IMR-90 (cell line): ENCODE results near the gene SLC44A1. TPM values are rescaled to one million over a fixed set of nuclear protein-coding genes. Genes with fewer than 3 reads are reported as not detected.

ENCODE experiments used
- ATAC-seq: fragments of 200-7000 bp; cut with Tn5 transposase; 2 replicates; pipeline ENCODE4 v1.9.1; 2020; ENCODE audit warnings: low read depth, mild to moderate bottlenecking, moderate library complexity
- BruUV-seq: library from RNA; stranded (reverse); fragments of 400-500 nt; replicated peaks from 2 replicates; lab custom pipeline; 2021; lab: Mats Ljungman, UMichigan
- CTCF ChIA-PET: fragments of 300-600 bp; formaldehyde crosslinking; extraction: SDS; loops from one replicate; lab custom pipeline; 2021; ENCODE audit warnings: antibody characterized with exemption; lab: Yijun Ruan, JAX
- POLR2A ChIA-PET: fragments of 300-600 bp; sonication (Branson Sonifier 250); formaldehyde crosslinking; loops from one replicate; lab custom pipeline; 2022; ENCODE audit warnings: antibody characterized with exemption; ENCODE audit not compliant: unreplicated experiment; lab: Charles Lee
- DNase-seq: peaks from one replicate; pipeline ENCODE4 v3.0.0; 2013
- H2AFZ ChIP-seq: replicated peaks from 2 replicates; pipeline ENCODE3; 2013; ENCODE audit warnings: low read length, mild to moderate bottlenecking; ENCODE audit not compliant: poor library complexity
- H2AK5ac ChIP-seq: 2 replicates; pipeline ENCODE4 v1.6.1; 2013; ENCODE audit warnings: low read depth, low read length, inconsistent platforms
- H2AK9ac ChIP-seq: replicated peaks from 2 replicates; pipeline ENCODE3; 2013; ENCODE audit warnings: mild to moderate bottlenecking, low read depth, low read length, moderate library complexity; ENCODE audit not compliant: poor library complexity
- H2BK120ac ChIP-seq: 2 replicates; pipeline ENCODE4 v1.6.1; 2013; ENCODE audit warnings: low read depth, low read length, inconsistent platforms
- H2BK15ac ChIP-seq: 3 replicates; pipeline ENCODE4 v1.6.1; 2013; ENCODE audit warnings: low read depth, low read length, inconsistent platforms
- H2BK20ac ChIP-seq: 2 replicates; pipeline ENCODE4 v1.6.1; 2013; ENCODE audit warnings: low read depth, mild to moderate bottlenecking, inconsistent platforms, low read length, moderate library complexity
- H2BK5ac ChIP-seq: 2 replicates; pipeline ENCODE4 v1.6.1; 2013; ENCODE audit warnings: mild to moderate bottlenecking, low read depth, low read length, inconsistent platforms; ENCODE audit not compliant: poor library complexity, severe bottlenecking
- H3K14ac ChIP-seq: replicated peaks from 2 replicates; pipeline ENCODE4 v1.6.1; 2013; ENCODE audit warnings: low read depth, low read length, inconsistent platforms
- H3K18ac ChIP-seq: 2 replicates; pipeline ENCODE4 v1.6.1; 2013; ENCODE audit warnings: low read depth, low read length, control low read depth
- H3K23ac ChIP-seq: 2 replicates; pipeline ENCODE4 v1.6.1; 2013; ENCODE audit warnings: low read depth, low read length, inconsistent platforms
- H3K27ac ChIP-seq: 2 replicates; pipeline ENCODE4 v1.5.1; 2013; ENCODE audit warnings: mild to moderate bottlenecking, control low read depth, low read length; ENCODE audit not compliant: insufficient read depth
- H3K27me3 ChIP-seq: 2 replicates; pipeline ENCODE4 v1.6.1; 2013; ENCODE audit warnings: low read length; ENCODE audit not compliant: control insufficient read depth, insufficient read depth
- H3K36me3 ChIP-seq: 2 replicates; pipeline ENCODE4 v1.6.1; 2013; ENCODE audit warnings: low read length, mixed read lengths; ENCODE audit not compliant: control insufficient read depth, insufficient read depth
- H3K4ac ChIP-seq: 2 replicates; pipeline ENCODE4 v1.6.1; 2013; ENCODE audit warnings: low read depth, low read length, inconsistent platforms
- H3K4me1 ChIP-seq: 2 replicates; pipeline ENCODE4 v1.6.1; 2013; ENCODE audit warnings: low read length, mixed read lengths; ENCODE audit not compliant: control insufficient read depth, insufficient read depth
- H3K4me2 ChIP-seq: 2 replicates; pipeline ENCODE4 v1.6.1; 2013; ENCODE audit warnings: low read depth, mild to moderate bottlenecking, control low read depth, low read length, moderate library complexity
- H3K4me3 ChIP-seq: 2 replicates; pipeline ENCODE4 v1.5.1; 2013; ENCODE audit warnings: low read depth, mild to moderate bottlenecking, control low read depth, low read length, moderate library complexity; ENCODE audit not compliant: insufficient read depth
- H3K56ac ChIP-seq: 2 replicates; pipeline ENCODE4 v1.6.1; 2013; ENCODE audit warnings: low read length, inconsistent platforms; ENCODE audit not compliant: insufficient read depth; ENCODE audit errors: extremely low read depth
- H3K79me1 ChIP-seq, 2 experiments: 2 replicates each; pipeline ENCODE4 v1.6.1; 2013; ENCODE audit warnings: low read length in 2 of 2, inconsistent platforms in 1 of 2, low read depth in 1 of 2
- H3K9ac ChIP-seq: 2 replicates; pipeline ENCODE4 v1.6.1; 2013; ENCODE audit warnings: low read depth, low read length, control low read depth
- H3K9me1 ChIP-seq: 2 replicates; pipeline ENCODE4 v1.6.1; 2013; ENCODE audit warnings: low read length, inconsistent platforms; ENCODE audit not compliant: insufficient read depth
- H3K9me3 ChIP-seq: 2 replicates; pipeline ENCODE4 v1.6.1; 2013; ENCODE audit warnings: low read length; ENCODE audit not compliant: control insufficient read depth, insufficient read depth
- H4K20me1 ChIP-seq: 2 replicates; pipeline ENCODE4 v1.6.1; 2013; ENCODE audit warnings: low read length, inconsistent platforms; ENCODE audit not compliant: insufficient read depth
- H4K5ac ChIP-seq: 2 replicates; pipeline ENCODE4 v1.6.1; 2013; ENCODE audit warnings: mild to moderate bottlenecking, low read depth, low read length, control low read depth
- H4K8ac ChIP-seq, 2 experiments: 2 replicates each; pipeline ENCODE4 v1.6.1; 2013; ENCODE audit warnings: low read depth in 2 of 2, low read length in 2 of 2, control low read depth in 1 of 2, inconsistent platforms in 1 of 2
- H4K91ac ChIP-seq: 2 replicates; pipeline ENCODE4 v1.6.1; 2013; ENCODE audit warnings: low read depth, low read length, inconsistent platforms; ENCODE audit not compliant: insufficient read depth
- BHLHE40 ChIP-seq: fragments of 150-350 bp; IDR thresholded peaks from 2 replicates; pipeline ENCODE4 v1.6.1; 2016; ENCODE audit warnings: mild to moderate bottlenecking, low read depth, low read length
- CEBPB ChIP-seq: IDR thresholded peaks from 2 replicates; pipeline ENCODE4 v1.6.1; 2012; ENCODE audit warnings: low read depth, low read length, improper control_type of control experiment
- CHD1 ChIP-seq: IDR thresholded peaks from 2 replicates; pipeline ENCODE4 v1.6.1; 2012; ENCODE audit warnings: low read depth, low read length, improper control_type of control experiment
- FOS ChIP-seq: fragments of 150-350 bp; IDR thresholded peaks from 2 replicates; pipeline ENCODE4 v1.6.1; 2016; ENCODE audit warnings: low read depth, low read length
- MAFK ChIP-seq: IDR thresholded peaks from 2 replicates; pipeline ENCODE4 v1.6.1; 2012; ENCODE audit warnings: low read depth, low read length, improper control_type of control experiment
- MXI1 ChIP-seq: IDR thresholded peaks from 2 replicates; pipeline ENCODE4 v1.6.1; 2012; ENCODE audit warnings: low read depth, mild to moderate bottlenecking, low read length, moderate library complexity, borderline replicate concordance
- POLR2A ChIP-seq: IDR thresholded peaks from 2 replicates; pipeline ENCODE4 v1.6.1; 2012; ENCODE audit warnings: mild to moderate bottlenecking, low read depth, low read length
- RCOR1 ChIP-seq: IDR thresholded peaks from 2 replicates; pipeline ENCODE4 v1.6.1; 2012; ENCODE audit warnings: mild to moderate bottlenecking, low read length, improper control_type of control experiment; ENCODE audit not compliant: insufficient replicate concordance
- RFX5 ChIP-seq: IDR thresholded peaks from 2 replicates; pipeline ENCODE4 v1.8.0; 2012; ENCODE audit warnings: low read depth, mild to moderate bottlenecking, low read length, moderate library complexity
- dilution Hi-C: fragments of 300-500 bp; cut with HindIII; formaldehyde crosslinking; loops from one replicate; pipeline ENCODE4 v1.14.3; 2018; ENCODE audit warnings: low sequenced_read_pairs; ENCODE audit not compliant: unreplicated experiment
- in situ Hi-C: fragments of 300-500 bp; cut with MboI; formaldehyde crosslinking; loops from 3 replicates; pipeline ENCODE4 v1.14.3; 2019; ENCODE audit warnings: low sequenced_read_pairs, inconsistent platforms, mixed read lengths
- intact Hi-C: fragments of 100-400 bp; cut with micrococcal nuclease; formaldehyde crosslinking; loops from 2 replicates; pipeline ENCODE4 v1.10.0; 2022
- polyA plus RNA-seq, 3 experiments: library from polyadenylated mRNA; depleted of rRNA; stranded (reverse); fragments of >200 nt; gene quantifications; 2 replicates each; pipeline ENCODE4 v1.2.3, GENCODE V29; 2012; ENCODE audit warnings: low replicate concordance in 1 of 3
- total RNA-seq: library from RNA; depleted of rRNA; stranded (reverse); fragments of >200 nt; gene quantifications from 2 replicates; pipeline ENCODE4 v1.2.3, GENCODE V29; 2012
- TF ChIP-seq, protein P1 (sequence below): conservative IDR thresholded peaks from 2 replicates; pipeline ENCODE4 v1.5.1; 2012; ENCODE audit warnings: mild to moderate bottlenecking, low read depth, low read length, improper control_type of control experiment
- TF ChIP-seq, protein P2 (sequence below): fragments of 150-350 bp; IDR thresholded peaks from 2 replicates; pipeline ENCODE4 v1.6.1; 2016; ENCODE audit warnings: low read depth, mild to moderate bottlenecking, low read length, moderate library complexity, borderline replicate concordance

Gene SLC44A1
- total and polyA plus RNA-seq, 2 of the 4 experiments (the other 2 are of a cell fraction): 5.2 to 21.7 TPM

DNA sequence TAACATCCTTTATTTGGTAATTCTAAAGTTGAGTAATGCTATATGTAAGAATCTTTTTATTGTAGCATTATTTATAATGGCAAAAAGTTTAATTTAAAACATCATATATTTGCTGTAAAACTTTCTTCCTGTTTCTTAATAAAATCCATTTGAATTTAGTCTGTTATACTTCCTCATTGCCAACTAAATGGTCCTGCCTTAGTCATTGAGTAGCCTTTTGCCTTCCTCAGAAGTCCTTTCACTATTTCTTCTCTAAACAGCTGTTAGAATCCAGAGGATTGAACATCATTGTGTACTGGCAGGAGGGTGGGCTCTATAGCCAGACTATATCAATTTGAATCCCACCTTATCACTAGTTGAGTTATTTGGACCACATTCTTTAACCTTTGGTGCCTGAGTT, 11.0 kb downstream of the SLC44A1 start:
- H3K9me3 ChIP-seq: no peaks in the 10 kb centered on the region
- H3K36me3 ChIP-seq: no peaks in the 10 kb centered on the region
- intact Hi-C loops (no loop called here), in situ Hi-C loops (no loop called here), dilution Hi-C loops (no loop called here)
- no peak overlapping the region for H3K9ac ChIP-seq
- H2AK5ac ChIP-seq: no peak overlapping the region
- no peak overlapping the region for H3K27ac ChIP-seq
- no peak overlapping the region for H3K4me3 ChIP-seq
- H3K23ac ChIP-seq: no peak overlapping the region
- no peak overlapping the region for H4K8ac ChIP-seq
- CTCF ChIA-PET: no interaction called here
- TF ChIP-seq MAFK (no peak), MXI1 (no peak), RFX5 (no peak), RCOR1 (no peak), POLR2A (no peak), CEBPB (no peak), BHLHE40 (no peak), CHD1 (no peak), FOS (no peak)
- TF ChIP-seq, protein P1, sequence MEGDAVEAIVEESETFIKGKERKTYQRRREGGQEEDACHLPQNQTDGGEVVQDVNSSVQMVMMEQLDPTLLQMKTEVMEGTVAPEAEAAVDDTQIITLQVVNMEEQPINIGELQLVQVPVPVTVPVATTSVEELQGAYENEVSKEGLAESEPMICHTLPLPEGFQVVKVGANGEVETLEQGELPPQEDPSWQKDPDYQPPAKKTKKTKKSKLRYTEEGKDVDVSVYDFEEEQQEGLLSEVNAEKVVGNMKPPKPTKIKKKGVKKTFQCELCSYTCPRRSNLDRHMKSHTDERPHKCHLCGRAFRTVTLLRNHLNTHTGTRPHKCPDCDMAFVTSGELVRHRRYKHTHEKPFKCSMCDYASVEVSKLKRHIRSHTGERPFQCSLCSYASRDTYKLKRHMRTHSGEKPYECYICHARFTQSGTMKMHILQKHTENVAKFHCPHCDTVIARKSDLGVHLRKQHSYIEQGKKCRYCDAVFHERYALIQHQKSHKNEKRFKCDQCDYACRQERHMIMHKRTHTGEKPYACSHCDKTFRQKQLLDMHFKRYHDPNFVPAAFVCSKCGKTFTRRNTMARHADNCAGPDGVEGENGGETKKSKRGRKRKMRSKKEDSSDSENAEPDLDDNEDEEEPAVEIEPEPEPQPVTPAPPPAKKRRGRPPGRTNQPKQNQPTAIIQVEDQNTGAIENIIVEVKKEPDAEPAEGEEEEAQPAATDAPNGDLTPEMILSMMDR: no peak
- TF ChIP-seq, protein P2, sequence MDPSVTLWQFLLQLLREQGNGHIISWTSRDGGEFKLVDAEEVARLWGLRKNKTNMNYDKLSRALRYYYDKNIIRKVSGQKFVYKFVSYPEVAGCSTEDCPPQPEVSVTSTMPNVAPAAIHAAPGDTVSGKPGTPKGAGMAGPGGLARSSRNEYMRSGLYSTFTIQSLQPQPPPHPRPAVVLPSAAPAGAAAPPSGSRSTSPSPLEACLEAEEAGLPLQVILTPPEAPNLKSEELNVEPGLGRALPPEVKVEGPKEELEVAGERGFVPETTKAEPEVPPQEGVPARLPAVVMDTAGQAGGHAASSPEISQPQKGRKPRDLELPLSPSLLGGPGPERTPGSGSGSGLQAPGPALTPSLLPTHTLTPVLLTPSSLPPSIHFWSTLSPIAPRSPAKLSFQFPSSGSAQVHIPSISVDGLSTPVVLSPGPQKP: no peak
- POLR2A ChIA-PET: no interaction called here
- H3K14ac ChIP-seq: no peak overlapping the region
- H3K4me2 ChIP-seq: no peak overlapping the region
- BruUV-seq: no TSS peak
- H3K4me1 ChIP-seq: peaks cover 8% of the 10 kb centered on the region
- DNase-seq (no peak), ATAC-seq (no peak)
- no peak overlapping the region for H2BK120ac ChIP-seq
- no peaks in the 10 kb centered on the region for H3K9me1 ChIP-seq
- H3K27me3 ChIP-seq: no peaks in the 10 kb centered on the region
- H3K18ac ChIP-seq: no peak overlapping the region
- no peak overlapping the region for H2BK5ac ChIP-seq
- H2BK20ac ChIP-seq: no peak overlapping the region
- H4K5ac ChIP-seq: no peak overlapping the region
- no peak overlapping the region for H4K91ac ChIP-seq
- peaks cover 13 to 19% of the 10 kb centered on the region in 2 experiments for H3K79me1 ChIP-seq
- H2AFZ ChIP-seq: no peak overlapping the region
- no peak overlapping the region for H3K4ac ChIP-seq
- H2AK9ac ChIP-seq: no peak overlapping the region
- H4K20me1 ChIP-seq: no peaks in the 10 kb centered on the region
- no peak overlapping the region for H3K56ac ChIP-seq
- no peak overlapping the region for H2BK15ac ChIP-seq
